Measurements from ENCODE around the gene LGALS14. TPM values are rescaled to one million over a fixed set of nuclear protein-coding genes. Genes with fewer than 3 reads are reported as not detected.

LGALS14 gene
- total RNA-seq, 1 donor = not detected

DNA sequence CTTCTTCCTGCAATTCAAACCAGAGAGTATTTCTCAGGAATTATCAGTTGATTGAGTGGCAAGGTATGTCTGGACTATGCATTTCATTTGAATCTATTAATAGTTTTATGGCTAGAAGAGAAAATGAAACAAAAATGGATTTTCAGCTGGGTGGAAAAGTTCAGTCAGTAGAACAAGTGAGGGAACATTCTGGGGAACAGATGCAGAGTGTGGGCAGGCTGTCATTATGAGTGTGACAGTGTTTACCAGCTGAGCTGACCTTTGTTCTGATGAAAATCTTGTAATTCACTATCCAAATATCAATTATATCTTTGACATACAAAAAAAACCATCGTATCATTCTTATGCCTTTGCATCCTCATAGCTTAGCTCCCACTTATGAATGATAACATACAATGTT, 36.1 kb downstream of the LGALS14 start:
- H3K4me3 ChIP-seq (ENCODE audit: low read depth, low read length) = no peak overlapping the region
- no peak for DNase-seq (ENCODE audit: low read depth)
- TF ChIP-seq, protein P1, sequence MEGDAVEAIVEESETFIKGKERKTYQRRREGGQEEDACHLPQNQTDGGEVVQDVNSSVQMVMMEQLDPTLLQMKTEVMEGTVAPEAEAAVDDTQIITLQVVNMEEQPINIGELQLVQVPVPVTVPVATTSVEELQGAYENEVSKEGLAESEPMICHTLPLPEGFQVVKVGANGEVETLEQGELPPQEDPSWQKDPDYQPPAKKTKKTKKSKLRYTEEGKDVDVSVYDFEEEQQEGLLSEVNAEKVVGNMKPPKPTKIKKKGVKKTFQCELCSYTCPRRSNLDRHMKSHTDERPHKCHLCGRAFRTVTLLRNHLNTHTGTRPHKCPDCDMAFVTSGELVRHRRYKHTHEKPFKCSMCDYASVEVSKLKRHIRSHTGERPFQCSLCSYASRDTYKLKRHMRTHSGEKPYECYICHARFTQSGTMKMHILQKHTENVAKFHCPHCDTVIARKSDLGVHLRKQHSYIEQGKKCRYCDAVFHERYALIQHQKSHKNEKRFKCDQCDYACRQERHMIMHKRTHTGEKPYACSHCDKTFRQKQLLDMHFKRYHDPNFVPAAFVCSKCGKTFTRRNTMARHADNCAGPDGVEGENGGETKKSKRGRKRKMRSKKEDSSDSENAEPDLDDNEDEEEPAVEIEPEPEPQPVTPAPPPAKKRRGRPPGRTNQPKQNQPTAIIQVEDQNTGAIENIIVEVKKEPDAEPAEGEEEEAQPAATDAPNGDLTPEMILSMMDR (IDR thresholded peaks at IDR 0.05; ENCODE audit: insufficient read depth, low read length) = no peak

DNA sequence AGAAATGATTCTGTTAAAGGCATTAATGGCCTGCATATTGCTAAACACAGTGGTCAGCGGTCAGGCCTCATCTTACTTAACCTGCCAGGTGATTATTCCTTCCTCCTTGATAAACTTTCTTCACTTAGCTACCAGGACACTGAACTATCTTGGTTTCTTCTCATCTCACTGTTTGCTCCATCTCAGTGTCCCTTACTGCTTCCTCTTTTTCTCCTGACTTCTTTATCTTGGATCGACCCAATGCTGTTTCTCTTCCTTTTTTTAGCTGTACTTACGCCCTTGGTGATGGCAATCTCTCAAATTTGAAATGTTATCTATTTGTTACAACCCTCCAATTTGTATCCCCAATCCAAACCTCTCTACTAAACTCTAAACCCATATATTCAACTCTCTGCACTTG, 41.4 kb downstream of the LGALS14 start:
- no peak for DNase-seq (ENCODE audit: low read depth)
- no peak overlapping the region for H3K4me3 ChIP-seq (ENCODE audit: low read depth, low read length)
- TF ChIP-seq, protein P1 (IDR thresholded peaks at IDR 0.05; ENCODE audit: insufficient read depth, low read length) = no peak

DNA sequence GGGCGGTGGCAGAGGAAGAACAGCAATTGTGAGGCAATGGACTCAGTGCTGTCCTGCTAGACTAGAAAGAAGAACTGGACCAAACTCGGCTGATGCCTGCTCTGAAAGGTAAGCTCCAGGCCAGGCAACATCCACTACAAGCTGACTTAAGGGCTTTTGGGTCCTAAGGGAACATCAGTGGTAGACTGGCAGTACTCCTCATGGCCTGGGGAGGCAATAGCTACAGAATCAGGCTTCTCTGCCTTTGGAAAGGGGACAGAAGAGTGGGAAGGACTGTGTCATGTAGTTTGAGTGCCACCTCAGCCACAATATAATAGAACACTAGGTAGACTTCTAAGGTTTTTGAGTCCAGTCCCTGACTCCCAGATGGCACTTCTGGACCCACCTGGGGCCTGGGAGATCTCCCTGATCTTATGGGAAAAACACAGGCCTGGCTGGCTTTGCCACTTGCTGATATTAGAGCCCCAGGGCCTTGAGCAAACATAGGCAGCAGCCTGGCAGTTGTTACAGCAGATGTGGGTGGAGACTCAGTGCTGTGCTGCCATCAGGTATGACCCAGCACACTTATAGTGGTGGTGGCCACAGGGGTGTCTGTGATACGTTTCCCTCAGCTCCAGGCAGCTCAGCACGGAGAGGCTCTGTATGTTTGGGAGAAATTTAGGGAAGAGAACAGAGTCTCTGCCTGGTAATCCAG, 42.7 kb downstream of the LGALS14 start:
- H3K4me3 ChIP-seq (ENCODE audit: low read depth, low read length) = no peak overlapping the region
- TF ChIP-seq, protein P1 (IDR thresholded peaks at IDR 0.05; ENCODE audit: insufficient read depth, low read length) = no peak
- DNase-seq (ENCODE audit: low read depth) = no peak

DNA sequence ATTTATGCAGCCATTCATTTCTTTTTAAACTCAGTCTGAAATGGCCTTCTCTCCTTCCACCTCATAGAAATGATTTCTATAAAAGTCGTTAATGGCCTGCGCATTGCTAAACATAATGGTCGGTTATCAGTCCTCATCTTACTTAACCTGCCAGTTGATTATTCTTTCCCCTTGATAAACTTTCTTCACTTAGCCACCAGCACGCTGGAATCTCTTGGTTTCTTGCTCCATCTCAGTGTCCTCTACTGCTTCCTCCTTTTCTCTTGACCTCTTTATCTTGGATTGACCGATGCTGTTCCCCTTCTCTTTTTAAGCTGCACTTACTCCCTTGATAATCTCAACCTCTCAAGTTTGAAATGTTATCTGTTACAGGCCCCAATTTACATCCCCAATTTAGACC, 45.7 kb downstream of the LGALS14 start:
- no peak overlapping the region for H3K4me3 ChIP-seq (ENCODE audit: low read depth, low read length)
- TF ChIP-seq, protein P1 (IDR thresholded peaks at IDR 0.05; ENCODE audit: insufficient read depth, low read length) = no peak
- DNase-seq (ENCODE audit: low read depth) = no peak

DNA sequence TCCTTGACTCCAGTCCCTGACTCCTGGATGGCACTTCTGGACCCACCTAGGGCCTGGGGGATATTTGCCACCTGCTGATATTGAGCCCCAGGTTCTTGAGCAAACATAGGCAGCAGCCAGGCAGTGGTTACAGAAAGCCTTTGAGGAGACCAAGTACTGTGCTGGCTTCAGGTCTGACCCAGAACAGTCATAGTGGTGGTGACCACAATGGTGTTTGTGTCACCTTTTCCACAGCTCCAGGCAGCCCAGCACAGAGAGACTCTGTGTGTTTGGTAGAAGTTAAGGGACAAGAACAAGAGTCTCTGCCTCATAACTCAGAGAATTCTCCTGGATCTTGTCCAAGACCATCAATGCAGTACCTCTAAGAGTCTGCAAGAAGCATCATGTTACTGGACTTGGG, 48.1 kb downstream of the LGALS14 start:
- TF ChIP-seq, protein P1 (IDR thresholded peaks at IDR 0.05; ENCODE audit: insufficient read depth, low read length) = no peak
- no peak for DNase-seq (ENCODE audit: low read depth)
- H3K4me3 ChIP-seq (ENCODE audit: low read depth, low read length) = no peak overlapping the region

DNA sequence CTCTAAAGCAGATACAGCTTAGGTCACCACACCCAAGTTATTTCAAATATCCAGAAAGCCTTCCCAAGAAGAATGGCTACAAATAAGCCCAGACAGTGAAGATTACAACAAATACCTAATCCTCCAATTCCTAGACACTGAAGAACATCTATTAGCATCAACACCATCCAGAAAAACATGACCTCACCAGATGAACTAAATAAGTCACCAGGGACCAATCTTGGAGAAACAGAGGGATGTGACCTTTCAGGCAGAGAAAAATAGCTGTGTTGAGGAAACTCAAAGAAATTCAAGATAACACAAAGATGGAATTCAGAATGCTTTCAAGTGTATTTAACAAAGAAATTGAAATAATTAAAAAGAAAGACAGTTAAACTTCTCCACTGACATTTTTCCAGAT, 48.5 kb downstream of the LGALS14 start:
- H3K4me3 ChIP-seq (ENCODE audit: low read depth, low read length) = no peak overlapping the region
- TF ChIP-seq, protein P1 (IDR thresholded peaks at IDR 0.05; ENCODE audit: insufficient read depth, low read length) = no peak
- no peak for DNase-seq (ENCODE audit: low read depth)

DNA sequence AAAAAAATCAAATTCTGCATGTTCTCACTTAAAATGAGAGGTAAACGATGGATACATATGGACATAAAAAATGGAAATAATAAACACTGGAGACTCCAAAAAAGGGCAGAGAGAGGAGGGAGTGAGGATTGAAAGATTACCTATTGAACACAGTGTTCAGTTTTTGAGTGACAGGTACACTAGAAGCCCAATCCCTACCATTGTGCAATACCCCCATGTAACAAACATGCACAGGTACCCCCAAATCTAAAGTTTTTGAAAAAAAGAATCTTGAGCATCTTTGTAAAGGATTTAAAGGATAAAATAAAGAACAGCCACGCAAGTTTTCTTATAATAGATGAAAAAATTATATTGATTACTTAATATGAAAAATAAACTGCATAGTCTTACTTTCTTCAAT, 50.3 kb downstream of the LGALS14 start:
- TF ChIP-seq, protein P1 (IDR thresholded peaks at IDR 0.05; ENCODE audit: insufficient read depth, low read length) = no peak
- DNase-seq (ENCODE audit: low read depth) = no peak
- no peak overlapping the region for H3K4me3 ChIP-seq (ENCODE audit: low read depth, low read length)

Measured in fibroblast of the aortic adventitia (primary cell).